CD4-positive, alpha-beta T cell treated with Interleukin-1 beta for 1 hour (primary cell): ENCODE results near the gene GRHL3.

Experiments used
- DNase-seq, 2 donors: peaks; one replicate each; pipeline ENCODE4 v3.0.0-alpha.2; 2020 to 2022

GRHL3 gene

GRCh38 chr1:24344090-24344742 is 25.1 kb downstream of the GRHL3 start:
- no peak for DNase-seq

- DNase-seq: no peak
These were observed 26.2 kb downstream of the GRHL3 start for GRCh38 chr1:24345334-24345733.

- no peak for DNase-seq
These were observed 28.2 kb downstream of the GRHL3 start for GRCh38 chr1:24347159-24347934.

- DNase-seq: no peak
These were observed 29.0 kb downstream of the GRHL3 start for GRCh38 chr1:24348196-24348595.

GRCh38 chr1:24349891-24350290 is 30.7 kb downstream of the GRHL3 start:
- no peak for DNase-seq

GRCh38 chr1:24351247-24351646 is 32.1 kb downstream of the GRHL3 start:
- no peak for DNase-seq

- no peak for DNase-seq
These were observed 32.9 kb downstream of the GRHL3 start for GRCh38 chr1:24351918-24352627.

GRCh38 chr1:24353292-24353891 is 34.2 kb downstream of the GRHL3 start:
- no peak for DNase-seq

- no peak for DNase-seq
These were observed 36.3 kb downstream of the GRHL3 start for GRCh38 chr1:24355466-24355865.

- DNase-seq: no peak
These were observed 37.9 kb downstream of the GRHL3 start for GRCh38 chr1:24357038-24357437.

- DNase-seq: no peak
These were observed 41.5 kb downstream of the GRHL3 start for GRCh38 chr1:24360681-24361080.

GRCh38 chr1:24361811-24362210 is 42.7 kb downstream of the GRHL3 start:
- DNase-seq: no peak

- no peak for DNase-seq
These were observed 43.2 kb downstream of the GRHL3 start for GRCh38 chr1:24362396-24362795.

GRCh38 chr1:24362982-24363614 is 43.9 kb downstream of the GRHL3 start:
- no peak for DNase-seq

GRCh38 chr1:24363994-24364393 is 44.8 kb downstream of the GRHL3 start:
- DNase-seq: no peak

GRCh38 chr1:24364605-24364974 is 45.4 kb downstream of the GRHL3 start:
- DNase-seq: no peak

GRCh38 chr1:24364975-24365678 is 46.0 kb downstream of the GRHL3 start:
- DNase-seq: peak; percentile 6 to 41

GRCh38 chr1:24366707-24367106 is 47.5 kb downstream of the GRHL3 start:
- DNase-seq: no peak

GRCh38 chr1:24369199-24369598 is 50.0 kb downstream of the GRHL3 start:
- DNase-seq: no peak

GRCh38 chr1:24369801-24370200 is 50.6 kb downstream of the GRHL3 start:
- no peak for DNase-seq

- DNase-seq: peak in 1 of 2 donors; percentile 47
These were observed 53.9 kb downstream of the GRHL3 start for GRCh38 chr1:24373044-24373443.

- DNase-seq: no peak
These were observed 54.6 kb downstream of the GRHL3 start for GRCh38 chr1:24373710-24374109.
